H9 (cell line): ENCODE measurements around the gene EXOC6. TPM values are rescaled to one million over a fixed set of nuclear protein-coding genes. Genes with fewer than 3 reads are reported as not detected.
A peak's percentile ranks its signal among the peaks of the same experiment; 100 is the strongest.

Experiments
- DNase-seq: peaks from one replicate; pipeline ENCODE4 v3.0.0-alpha.2; 2017
- H2AFZ ChIP-seq: one replicate; pipeline ENCODE4 v1.6.1; 2013; ENCODE audit warnings: mild to moderate bottlenecking, low read length, control low read depth, moderate library complexity
- H2AK5ac ChIP-seq: 2 replicates; pipeline ENCODE4 v1.6.1; 2013; ENCODE audit warnings: low read length, control low read depth, mixed read lengths; ENCODE audit not compliant: insufficient read length
- H2BK120ac ChIP-seq: one replicate; pipeline ENCODE4 v1.6.1; 2013; ENCODE audit warnings: low read depth, mild to moderate bottlenecking, low read length, control low read depth, inconsistent platforms; ENCODE audit not compliant: poor library complexity, severe bottlenecking
- H2BK12ac ChIP-seq: 2 replicates; pipeline ENCODE4 v1.6.1; 2013; ENCODE audit warnings: low read length, control low read depth, mixed read lengths, low read depth; ENCODE audit not compliant: insufficient read length
- H2BK15ac ChIP-seq: 2 replicates; pipeline ENCODE4 v1.6.1; 2013; ENCODE audit warnings: low read depth, low read length, control low read depth
- H2BK20ac ChIP-seq: one replicate; pipeline ENCODE4 v1.6.1; 2013; ENCODE audit warnings: low read depth, mild to moderate bottlenecking, low read length, control low read depth, inconsistent platforms; ENCODE audit not compliant: poor library complexity, severe bottlenecking
- H2BK5ac ChIP-seq: 2 replicates; pipeline ENCODE4 v1.6.1; 2013; ENCODE audit warnings: low read length, control low read depth, mixed read lengths; ENCODE audit not compliant: insufficient read length
- H3K14ac ChIP-seq: 2 replicates; pipeline ENCODE4 v1.6.1; 2013; ENCODE audit warnings: low read length, control low read depth; ENCODE audit not compliant: insufficient read depth
- H3K18ac ChIP-seq: 2 replicates; pipeline ENCODE4 v1.6.1; 2013; ENCODE audit warnings: low read depth, mild to moderate bottlenecking, mixed read lengths, low read length, control low read depth; ENCODE audit not compliant: insufficient read length
- H3K23ac ChIP-seq: 2 replicates; pipeline ENCODE4 v1.6.1; 2013; ENCODE audit warnings: low read length, control low read depth, mixed read lengths, low read depth; ENCODE audit not compliant: insufficient read length
- H3K23me2 ChIP-seq: 2 replicates; pipeline ENCODE4 v1.6.1; 2013; ENCODE audit warnings: low read depth, mild to moderate bottlenecking, mixed read lengths, low read length, control low read depth; ENCODE audit not compliant: insufficient read length, poor library complexity, severe bottlenecking
- H3K27ac ChIP-seq: 2 replicates; pipeline ENCODE4 v1.5.1; 2013; ENCODE audit warnings: low read length, control low read depth, mixed read lengths, low read depth; ENCODE audit not compliant: insufficient read length
- H3K27me3 ChIP-seq: 2 replicates; pipeline ENCODE4 v1.6.1; 2013; ENCODE audit warnings: low read length, control low read depth, inconsistent platforms; ENCODE audit not compliant: insufficient read depth
- H3K4ac ChIP-seq: 2 replicates; pipeline ENCODE4 v1.6.1; 2013; ENCODE audit warnings: low read depth, mild to moderate bottlenecking, control low read depth, inconsistent platforms, low read length, moderate library complexity
- H3K4me1 ChIP-seq: 2 replicates; pipeline ENCODE4 v1.6.1; 2013; ENCODE audit warnings: low read length, control low read depth, inconsistent platforms; ENCODE audit not compliant: insufficient read depth
- H3K4me2 ChIP-seq: 2 replicates; pipeline ENCODE4 v1.6.1; 2013; ENCODE audit warnings: low read length, control low read depth, mixed read lengths; ENCODE audit not compliant: insufficient read length, insufficient read depth
- H3K56ac ChIP-seq: 2 replicates; pipeline ENCODE4 v1.6.1; 2013; ENCODE audit warnings: low read depth, mild to moderate bottlenecking, mixed read lengths, low read length, control low read depth; ENCODE audit not compliant: insufficient read length
- H3K79me1 ChIP-seq: 2 replicates; pipeline ENCODE4 v1.6.1; 2013; ENCODE audit warnings: low read depth, mild to moderate bottlenecking, moderate library complexity, low read length, control low read depth, inconsistent platforms; ENCODE audit not compliant: insufficient read depth, poor library complexity, severe bottlenecking
- H3K79me2 ChIP-seq: 2 replicates; pipeline ENCODE4 v1.6.1; 2013; ENCODE audit warnings: low read length, control low read depth, inconsistent platforms; ENCODE audit not compliant: insufficient read depth
- H3K9ac ChIP-seq: 2 replicates; pipeline ENCODE4 v1.6.1; 2013; ENCODE audit warnings: low read length, control low read depth, mixed read lengths; ENCODE audit not compliant: insufficient read length; ENCODE audit errors: extremely low read depth
- H3K9me3 ChIP-seq: one replicate; pipeline ENCODE4 v1.6.1; 2013; ENCODE audit warnings: low read depth, low read length, inconsistent platforms; ENCODE audit not compliant: control insufficient read depth
- H3T11ph ChIP-seq: one replicate; pipeline ENCODE4 v1.6.1; 2013; ENCODE audit warnings: mild to moderate bottlenecking, low read length, control low read depth, inconsistent platforms
- H4K20me1 ChIP-seq: one replicate; pipeline ENCODE4 v1.6.1; 2013; ENCODE audit not compliant: control insufficient read depth, insufficient read length, insufficient read depth
- H4K5ac ChIP-seq: 2 replicates; pipeline ENCODE4 v1.6.1; 2013; ENCODE audit warnings: low read depth, mild to moderate bottlenecking, mixed read lengths, low read length, control low read depth; ENCODE audit not compliant: insufficient read length
- H4K8ac ChIP-seq: replicated peaks from 2 replicates; pipeline ENCODE4 v1.6.1; 2013; ENCODE audit warnings: low read length, control low read depth, mixed read lengths, low read depth; ENCODE audit not compliant: insufficient read length
- H4K91ac ChIP-seq: 2 replicates; pipeline ENCODE4 v1.6.1; 2013; ENCODE audit warnings: low read depth, mild to moderate bottlenecking, moderate library complexity, mixed read lengths, low read length, control low read depth; ENCODE audit not compliant: insufficient read length
- H3K27ac Mint-ChIP-seq, 3 experiments: 2 replicates in 2 of 3; 3 replicates in 1 of 3; pipeline ENCODE4 v1.8.0; 2020 to 2021; ENCODE audit warnings: mixed read lengths in 3 of 3, mild to moderate bottlenecking in 1 of 3, moderate library complexity in 1 of 3
- H3K27me3 Mint-ChIP-seq: 2 replicates; pipeline ENCODE4 v1.8.0; 2021; ENCODE audit warnings: low read depth, mild to moderate bottlenecking, moderate library complexity, mixed read lengths
- H3K36me3 Mint-ChIP-seq, 3 experiments: 2 replicates in 2 of 3; 3 replicates in 1 of 3; pipeline ENCODE4 v1.8.0; 2020 to 2021; ENCODE audit warnings: low read depth in 3 of 3, mixed read lengths in 3 of 3; ENCODE audit not compliant: insufficient read depth in 1 of 3
- H3K4me1 Mint-ChIP-seq, 2 experiments: 2 replicates each; pipeline ENCODE4 v1.8.0; 2020; ENCODE audit warnings: mixed read lengths in 2 of 2
- H3K4me3 Mint-ChIP-seq, 2 experiments: 2 replicates in 1 of 2; 3 replicates in 1 of 2; pipeline ENCODE4 v1.8.0; 2020 to 2021; ENCODE audit warnings: mild to moderate bottlenecking in 2 of 2, mixed read lengths in 2 of 2, moderate library complexity in 1 of 2
- H3K9me3 Mint-ChIP-seq, 2 experiments: 2 replicates in 1 of 2; 3 replicates in 1 of 2; pipeline ENCODE4 v1.8.0; 2020; ENCODE audit warnings: mild to moderate bottlenecking in 2 of 2, mixed read lengths in 2 of 2, moderate library complexity in 1 of 2
- WGBS: extraction: QIAGEN DNeasy Blood & Tissue Kit; methylation state at CpG from one replicate; pipeline ENCODE4 v1.1.7; 2013; ENCODE audit warnings: missing lambda C conversion rate, low lambda C conversion rate, mixed read lengths; ENCODE audit not compliant: insufficient read length; ENCODE audit errors: extremely low coverage; 5-methylcytosine and 5-hydroxymethylcytosine counted together
- total RNA-seq: library from RNA; stranded (reverse); gene quantifications from 2 replicates; pipeline ENCODE4 v1.2.1, GENCODE V29; 2021
- TF ChIP-seq, protein P1 (sequence below): fragments of 200-600 bp; sonication (generic); conservative IDR thresholded peaks from 3 replicates; pipeline ENCODE4 v1.8.0; 2021; ENCODE audit warnings: antibody characterized with exemption, mild to moderate bottlenecking

The EXOC6 gene
- total RNA-seq, 1 experiment from 2014 or later = 9.0 TPM

DNA sequence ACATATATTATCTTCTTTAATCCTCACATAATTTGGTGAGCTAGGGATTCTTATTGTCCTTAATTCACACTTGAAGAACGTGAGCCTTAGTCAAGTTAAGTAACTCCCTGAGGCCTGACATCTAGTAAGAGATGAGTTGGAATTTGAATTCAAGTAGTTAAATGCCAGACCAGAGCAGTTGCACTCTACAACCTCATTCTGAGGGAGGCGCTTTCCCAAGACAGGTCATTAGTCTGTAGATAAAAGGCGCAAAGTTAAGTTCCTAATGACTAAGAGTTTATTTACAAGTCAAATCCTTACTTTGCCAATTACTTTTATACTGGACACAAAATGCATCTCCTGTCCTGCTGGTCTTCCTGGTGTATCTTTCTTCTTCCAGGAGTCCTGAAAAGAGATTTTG lies 3.6 kb upstream of the EXOC6 start:
- TF ChIP-seq, protein P1, sequence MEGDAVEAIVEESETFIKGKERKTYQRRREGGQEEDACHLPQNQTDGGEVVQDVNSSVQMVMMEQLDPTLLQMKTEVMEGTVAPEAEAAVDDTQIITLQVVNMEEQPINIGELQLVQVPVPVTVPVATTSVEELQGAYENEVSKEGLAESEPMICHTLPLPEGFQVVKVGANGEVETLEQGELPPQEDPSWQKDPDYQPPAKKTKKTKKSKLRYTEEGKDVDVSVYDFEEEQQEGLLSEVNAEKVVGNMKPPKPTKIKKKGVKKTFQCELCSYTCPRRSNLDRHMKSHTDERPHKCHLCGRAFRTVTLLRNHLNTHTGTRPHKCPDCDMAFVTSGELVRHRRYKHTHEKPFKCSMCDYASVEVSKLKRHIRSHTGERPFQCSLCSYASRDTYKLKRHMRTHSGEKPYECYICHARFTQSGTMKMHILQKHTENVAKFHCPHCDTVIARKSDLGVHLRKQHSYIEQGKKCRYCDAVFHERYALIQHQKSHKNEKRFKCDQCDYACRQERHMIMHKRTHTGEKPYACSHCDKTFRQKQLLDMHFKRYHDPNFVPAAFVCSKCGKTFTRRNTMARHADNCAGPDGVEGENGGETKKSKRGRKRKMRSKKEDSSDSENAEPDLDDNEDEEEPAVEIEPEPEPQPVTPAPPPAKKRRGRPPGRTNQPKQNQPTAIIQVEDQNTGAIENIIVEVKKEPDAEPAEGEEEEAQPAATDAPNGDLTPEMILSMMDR = peak; percentile 33; the same call in 2 of the 3 replicates
- H3K4me3 Mint-ChIP-seq = no peak overlapping the region
- H3K9me3 Mint-ChIP-seq = peaks cover 5% of the 10 kb centered on the region in 2 experiments; a peak in 3 of 5 replicates
- Histone ChIP-seq H3K4ac (no peak overlapping the region), H4K91ac (no peak overlapping the region), H3K4me2 (no peak overlapping the region), H3K14ac (no peak overlapping the region), H2AK5ac (no peak overlapping the region), H3K4me1 (no peaks in the 10 kb centered on the region), H2BK5ac (no peak overlapping the region), H2BK12ac (no peak overlapping the region), H3K79me1 (no peaks in the 10 kb centered on the region), H2BK15ac (no peak overlapping the region), H3K23ac (no peak overlapping the region), H4K20me1 (no peaks in the 10 kb centered on the region), H4K5ac (no peak overlapping the region), H3K27me3 (peaks cover 8% of the 10 kb centered on the region; the same call in 1 of the 2 replicates), H3K79me2 (no peaks in the 10 kb centered on the region), H3K56ac (no peak overlapping the region), H3K18ac (no peak overlapping the region), H3K9ac (no peak overlapping the region), H4K8ac (no peak overlapping the region), H2BK20ac (no peak overlapping the region), H2AFZ (no peak overlapping the region), H3K9me3 (no peaks in the 10 kb centered on the region), H3K23me2 (peaks cover 7% of the 10 kb centered on the region), H2BK120ac (no peak overlapping the region), H3K27ac (no peak overlapping the region), H3T11ph (no peak overlapping the region)
- DNase-seq = no peak
- no CpG with 5 or more reads among the region's 3 CpGs for WGBS
- H3K4me1 Mint-ChIP-seq = peaks cover 14 to 22% of the 10 kb centered on the region in 2 experiments
- peaks cover 41% of the 10 kb centered on the region for H3K27me3 Mint-ChIP-seq
- H3K36me3 Mint-ChIP-seq = no peaks in the 10 kb centered on the region
- H3K27ac Mint-ChIP-seq = no peak overlapping the region
